DND-41 (cell line): ENCODE data around the gene PKD1L1.

Experiments used
- ATAC-seq: fragments of 200-7000 bp; cut with Tn5 transposase; 3 replicates; pipeline ENCODE4 v1.9.1; 2021; ENCODE audit warnings: low read depth; ENCODE audit not compliant: insufficient read depth
- DNase-seq: peaks from one replicate; pipeline ENCODE4 v3.0.0-alpha.2; 2020
- H2AFZ ChIP-seq: 2 replicates; pipeline ENCODE4 v1.6.0; 2012; ENCODE audit warnings: low read depth, low read length
- H3K27ac ChIP-seq: 2 replicates; pipeline ENCODE4 v1.5.1; 2012; ENCODE audit warnings: low read length, inconsistent platforms
- H3K27me3 ChIP-seq: fragments of 200-600 bp; sonication (generic); 2 replicates; pipeline ENCODE4 v1.6.0; 2012; ENCODE audit warnings: low read length, mild to moderate bottlenecking, inconsistent platforms; ENCODE audit not compliant: insufficient read depth, poor library complexity
- H3K36me3 ChIP-seq: 2 replicates; pipeline ENCODE4 v1.5.1; 2012; ENCODE audit warnings: low read length, inconsistent platforms; ENCODE audit not compliant: insufficient read depth
- H3K4me1 ChIP-seq: 2 replicates; pipeline ENCODE4 v1.5.1; 2012; ENCODE audit warnings: mild to moderate bottlenecking, low read length; ENCODE audit not compliant: insufficient read depth
- H3K4me2 ChIP-seq: 2 replicates; pipeline ENCODE4 v1.6.0; 2012; ENCODE audit warnings: mild to moderate bottlenecking, moderate library complexity, low read length, inconsistent platforms; ENCODE audit not compliant: insufficient read depth
- H3K4me3 ChIP-seq, 2 experiments: fragments of 200-600 bp in 1 of 2; shearing (Covaris generic) in 1 of 2; 2 replicates each; pipeline ENCODE4 v1.5.1; 2012 to 2016; ENCODE audit warnings: inconsistent platforms in 2 of 2, low read length in 2 of 2, mild to moderate bottlenecking in 2 of 2, low read depth in 1 of 2, moderate library complexity in 1 of 2
- H3K79me2 ChIP-seq: 2 replicates; pipeline ENCODE4 v1.6.0; 2012; ENCODE audit warnings: low read length, inconsistent platforms; ENCODE audit not compliant: insufficient read depth
- H3K9ac ChIP-seq: 2 replicates; pipeline ENCODE4 v1.6.0; 2012; ENCODE audit warnings: low read depth, mild to moderate bottlenecking, inconsistent platforms, low read length, moderate library complexity
- H3K9me3 ChIP-seq: 2 replicates; pipeline ENCODE4 v1.5.1; 2012; ENCODE audit warnings: low read length, moderate library complexity, mild to moderate bottlenecking, inconsistent platforms; ENCODE audit not compliant: insufficient read depth, severe bottlenecking
- H4K20me1 ChIP-seq: 2 replicates; pipeline ENCODE4 v1.6.0; 2012; ENCODE audit warnings: low read length; ENCODE audit not compliant: insufficient read depth
- EZH2 ChIP-seq: IDR thresholded peaks from 3 replicates; pipeline ENCODE4 v1.6.1; 2012; ENCODE audit warnings: borderline replicate concordance, low read depth, mild to moderate bottlenecking, moderate library complexity, low read length, inconsistent platforms; ENCODE audit not compliant: severe bottlenecking
- TF ChIP-seq, protein P1 (sequence below): IDR thresholded peaks from 2 replicates; pipeline ENCODE4 v1.5.1; 2012; ENCODE audit warnings: borderline replicate concordance, low read length, moderate library complexity, mild to moderate bottlenecking; ENCODE audit not compliant: poor library complexity, severe bottlenecking; ENCODE audit errors: extremely low read depth

PKD1L1 gene

DNA sequence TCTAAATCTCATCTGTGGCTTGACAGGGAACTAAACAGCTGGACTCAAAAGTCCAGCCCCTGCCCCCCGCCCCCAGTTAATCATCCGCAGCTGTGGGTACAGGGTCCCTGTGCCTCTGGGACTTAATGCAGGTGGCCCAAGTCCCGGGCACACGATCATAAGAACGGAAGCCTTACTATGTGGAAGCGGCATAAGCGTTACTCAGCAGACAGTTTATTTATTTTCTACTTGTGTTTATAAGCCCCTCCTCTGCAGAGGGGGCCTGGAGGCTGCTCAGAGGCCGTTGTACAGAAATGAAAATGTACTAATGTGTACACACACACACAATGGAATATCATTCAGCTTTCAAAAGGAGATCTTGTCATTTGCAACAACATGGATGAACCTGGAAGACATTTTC is 208.4 kb downstream of the PKD1L1 start:
- Histone ChIP-seq H3K36me3 (no peaks in the 10 kb centered on the region), H3K9me3 (no peaks in the 10 kb centered on the region), H3K79me2 (no peaks in the 10 kb centered on the region), H3K4me3 (no peak overlapping the region), H3K27me3 (no peaks in the 10 kb centered on the region), H3K4me2 (no peak overlapping the region), H3K27ac (no peak overlapping the region), H3K4me1 (no peaks in the 10 kb centered on the region), H4K20me1 (no peaks in the 10 kb centered on the region), H2AFZ (no peak overlapping the region), H3K9ac (no peak overlapping the region)
- DNase-seq (no peak), ATAC-seq (no peak)
- TF ChIP-seq EZH2: no peak
- TF ChIP-seq, protein P1, sequence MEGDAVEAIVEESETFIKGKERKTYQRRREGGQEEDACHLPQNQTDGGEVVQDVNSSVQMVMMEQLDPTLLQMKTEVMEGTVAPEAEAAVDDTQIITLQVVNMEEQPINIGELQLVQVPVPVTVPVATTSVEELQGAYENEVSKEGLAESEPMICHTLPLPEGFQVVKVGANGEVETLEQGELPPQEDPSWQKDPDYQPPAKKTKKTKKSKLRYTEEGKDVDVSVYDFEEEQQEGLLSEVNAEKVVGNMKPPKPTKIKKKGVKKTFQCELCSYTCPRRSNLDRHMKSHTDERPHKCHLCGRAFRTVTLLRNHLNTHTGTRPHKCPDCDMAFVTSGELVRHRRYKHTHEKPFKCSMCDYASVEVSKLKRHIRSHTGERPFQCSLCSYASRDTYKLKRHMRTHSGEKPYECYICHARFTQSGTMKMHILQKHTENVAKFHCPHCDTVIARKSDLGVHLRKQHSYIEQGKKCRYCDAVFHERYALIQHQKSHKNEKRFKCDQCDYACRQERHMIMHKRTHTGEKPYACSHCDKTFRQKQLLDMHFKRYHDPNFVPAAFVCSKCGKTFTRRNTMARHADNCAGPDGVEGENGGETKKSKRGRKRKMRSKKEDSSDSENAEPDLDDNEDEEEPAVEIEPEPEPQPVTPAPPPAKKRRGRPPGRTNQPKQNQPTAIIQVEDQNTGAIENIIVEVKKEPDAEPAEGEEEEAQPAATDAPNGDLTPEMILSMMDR: no peak

DNA sequence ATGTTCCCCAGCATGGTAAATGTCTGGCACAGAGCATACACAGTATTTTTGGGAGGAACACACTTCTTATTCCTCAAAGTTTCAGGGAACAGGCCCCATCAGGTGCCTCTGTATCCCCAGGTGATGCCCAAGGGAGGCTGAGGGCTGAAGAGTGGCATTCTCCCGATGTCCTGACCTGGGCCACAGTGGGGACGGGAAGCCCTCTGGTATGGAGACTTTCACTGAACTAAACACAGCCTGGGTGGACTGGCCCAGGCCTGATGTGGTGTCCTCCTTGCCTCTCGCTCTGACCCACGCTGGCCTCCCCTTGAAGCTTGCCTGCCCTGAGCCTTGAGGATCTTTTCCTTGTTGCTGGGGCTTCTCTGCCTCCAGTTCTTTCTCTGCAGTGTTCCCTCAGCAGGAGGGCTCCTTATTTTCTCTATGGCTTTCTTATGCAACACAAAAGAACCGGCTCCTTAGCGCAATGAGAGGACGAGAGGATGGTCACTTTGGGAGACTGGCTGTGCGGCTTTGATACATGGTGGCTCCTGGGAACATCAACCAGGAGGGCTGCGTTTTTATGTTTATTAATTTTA is 208.9 kb downstream of the PKD1L1 start:
- H3K4me1 ChIP-seq: no peaks in the 10 kb centered on the region
- H2AFZ ChIP-seq: no peak overlapping the region
- H3K9me3 ChIP-seq: no peaks in the 10 kb centered on the region
- no peak for TF ChIP-seq EZH2
- TF ChIP-seq, protein P1: no peak
- no peak overlapping the region for H3K9ac ChIP-seq
- H4K20me1 ChIP-seq: no peaks in the 10 kb centered on the region
- H3K4me2 ChIP-seq: no peak overlapping the region
- ATAC-seq (no peak), DNase-seq (no peak)
- H3K27me3 ChIP-seq: no peaks in the 10 kb centered on the region
- no peak overlapping the region for H3K27ac ChIP-seq
- H3K4me3 ChIP-seq: no peak overlapping the region
- H3K36me3 ChIP-seq: no peaks in the 10 kb centered on the region
- no peaks in the 10 kb centered on the region for H3K79me2 ChIP-seq

DNA sequence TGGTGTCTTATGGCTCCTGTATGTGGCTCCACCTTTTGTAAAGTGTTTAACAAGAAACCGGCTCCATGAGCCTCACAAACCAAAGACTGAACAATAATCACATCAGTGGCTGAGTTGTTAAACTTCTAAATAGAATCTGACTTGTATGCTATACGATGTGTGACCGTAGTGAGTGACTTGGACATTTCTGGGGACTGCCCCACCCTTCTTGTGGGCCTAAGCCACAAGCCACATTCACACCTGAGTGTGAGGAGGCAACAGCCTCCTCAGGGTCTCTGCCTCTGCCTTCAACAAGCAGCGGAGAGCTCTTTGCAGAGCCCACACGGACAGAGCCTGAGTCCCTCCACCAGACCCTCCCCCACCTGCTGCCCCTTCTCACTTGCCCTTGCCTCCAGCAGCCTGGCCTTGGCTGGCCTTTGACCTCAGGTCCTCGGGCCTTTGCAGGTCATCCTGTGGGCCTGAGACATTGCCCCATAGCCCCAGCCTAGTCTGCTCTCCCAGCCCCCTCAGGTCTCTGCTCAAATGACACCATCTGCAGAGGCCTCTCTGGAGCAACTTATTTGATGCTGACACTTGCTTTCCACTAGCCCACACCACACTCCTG is 209.6 kb downstream of the PKD1L1 start:
- Histone ChIP-seq H3K27ac (no peak overlapping the region), H3K4me2 (no peak overlapping the region), H3K27me3 (no peaks in the 10 kb centered on the region), H3K9me3 (no peaks in the 10 kb centered on the region), H3K36me3 (no peaks in the 10 kb centered on the region), H2AFZ (no peak overlapping the region), H3K79me2 (no peaks in the 10 kb centered on the region), H3K4me3 (no peak overlapping the region), H4K20me1 (no peaks in the 10 kb centered on the region), H3K9ac (no peak overlapping the region), H3K4me1 (no peaks in the 10 kb centered on the region)
- no peak for DNase-seq
- TF ChIP-seq, protein P1: no peak
- TF ChIP-seq EZH2: no peak
- no peak for ATAC-seq

DNA sequence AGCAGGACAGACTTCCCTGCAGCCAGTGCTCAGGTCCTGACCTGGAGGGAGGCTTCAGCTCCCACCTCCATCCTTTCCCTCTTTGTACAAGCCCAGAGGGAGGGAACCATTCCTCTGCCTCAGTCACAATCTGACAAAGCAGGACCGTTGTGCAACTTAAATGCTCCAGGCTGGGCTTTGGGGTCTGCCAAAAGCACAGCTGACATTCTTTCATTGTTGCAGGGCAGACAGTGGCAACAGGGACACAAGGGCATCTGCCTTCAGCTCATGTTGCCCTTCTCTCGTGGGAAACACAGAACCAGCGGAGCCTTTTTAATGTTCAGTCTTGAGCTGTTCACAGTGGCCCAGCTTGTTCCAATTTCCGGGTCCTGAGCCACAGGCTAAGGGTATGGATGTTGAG is 210.7 kb downstream of the PKD1L1 start:
- Histone ChIP-seq H3K9ac (no peak overlapping the region), H3K27ac (no peak overlapping the region), H3K4me2 (no peak overlapping the region), H3K36me3 (no peaks in the 10 kb centered on the region), H3K4me1 (no peaks in the 10 kb centered on the region), H3K79me2 (no peaks in the 10 kb centered on the region), H2AFZ (no peak overlapping the region), H4K20me1 (no peaks in the 10 kb centered on the region), H3K9me3 (no peaks in the 10 kb centered on the region), H3K27me3 (no peaks in the 10 kb centered on the region), H3K4me3 (no peak overlapping the region)
- DNase-seq (no peak), ATAC-seq (no peak)
- TF ChIP-seq, protein P1: no peak
- TF ChIP-seq EZH2: no peak
